SH-SY5Y (cell line): ENCODE measurements around the gene WDR70.

Experiments used
- GATA2 ChIP-seq: IDR thresholded peaks from 2 replicates; pipeline ENCODE4 v1.6.1; 2011; ENCODE audit warnings: mild to moderate bottlenecking, low read depth, low read length
- GATA3 ChIP-seq: IDR thresholded peaks from 2 replicates; pipeline ENCODE4 v1.6.1; 2011; ENCODE audit warnings: low read depth, mild to moderate bottlenecking, low read length, moderate library complexity

DNA sequence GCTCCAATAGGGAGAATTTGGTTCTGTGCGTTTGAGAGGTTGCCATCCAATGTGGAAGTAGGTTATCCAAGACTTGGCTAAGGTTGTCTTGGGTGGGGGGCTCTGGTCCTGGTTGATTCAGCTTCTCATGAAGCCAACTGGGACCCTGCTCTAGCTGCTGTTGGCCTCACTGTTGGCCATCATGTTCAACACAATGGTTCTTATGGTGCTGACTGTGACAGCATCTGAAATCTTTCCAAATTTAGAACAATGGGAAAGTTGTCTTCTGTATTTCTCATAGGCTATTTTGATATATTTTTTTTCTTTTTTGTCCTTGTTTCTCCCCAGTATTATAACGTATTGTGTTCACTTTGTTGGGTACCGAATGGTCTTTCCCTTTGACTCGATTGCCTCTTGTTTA, 388.8 kb downstream of the WDR70 start:
- TF ChIP-seq GATA2 (no peak), GATA3 (no peak)
